Common myeloid progenitor, CD34-positive (primary cell): ENCODE measurements around the gene ANLN.

Source experiments
- CTCF ChIA-PET: fragments of 350-600 bp; sonication (Branson Sonifier 250); formaldehyde crosslinking; loops from one replicate; lab custom pipeline; 2021; ENCODE audit warnings: antibody characterized with exemption; lab: Charles Lee
- POLR2A ChIA-PET: fragments of 350-600 bp; sonication (Branson Sonifier 250); formaldehyde crosslinking; loops from one replicate; lab custom pipeline; 2021; ENCODE audit warnings: antibody characterized with exemption; lab: Charles Lee
- DNase-seq, 3 donors: peaks; one replicate each; pipeline versions ENCODE4 v3.0.0 to v3.0.0-alpha.2; 2013
- H3K27ac ChIP-seq, 2 experiments: 1 replicate in 1 of 2; 2 replicates in 1 of 2; pipeline ENCODE4 v1.7.0; 2013; ENCODE audit warnings: inconsistent platforms in 2 of 2, low read length in 2 of 2, mild to moderate bottlenecking in 2 of 2, low read depth in 1 of 2, moderate library complexity in 1 of 2; ENCODE audit not compliant: severe bottlenecking in 2 of 2, insufficient read depth in 1 of 2, poor library complexity in 1 of 2
- H3K27me3 ChIP-seq, 5 experiments: replicated peaks in 2 of 5; 1 replicate in 3 of 5; 2 replicates in 2 of 5; pipeline versions ENCODE4 v1.6.1 to v1.7.0; 2013; ENCODE audit warnings: low read length in 4 of 5, mild to moderate bottlenecking in 2 of 5, moderate library complexity in 2 of 5, inconsistent platforms in 1 of 5; ENCODE audit not compliant: insufficient read depth in 5 of 5, control insufficient read depth in 4 of 5
- H3K36me3 ChIP-seq, 4 experiments: 1 replicate in 2 of 4; 2 replicates in 2 of 4; pipeline versions ENCODE4 v1.6.1 to v1.7.0; 2013; ENCODE audit warnings: low read length in 3 of 4, control low read depth in 1 of 4, mild to moderate bottlenecking in 1 of 4; ENCODE audit not compliant: control insufficient read depth in 4 of 4, insufficient read depth in 4 of 4
- H3K4me1 ChIP-seq, 4 experiments: 1 replicate in 3 of 4; 2 replicates in 1 of 4; pipeline versions ENCODE4 v1.6.1 to v1.7.1; 2013; ENCODE audit warnings: low read length in 3 of 4, mild to moderate bottlenecking in 3 of 4, control low read depth in 1 of 4, inconsistent platforms in 1 of 4, moderate library complexity in 1 of 4; ENCODE audit not compliant: control insufficient read depth in 4 of 4, insufficient read depth in 4 of 4; ENCODE audit errors: control extremely low read depth in 1 of 4
- H3K4me3 ChIP-seq, 7 experiments: 1 replicate in 4 of 7; 2 replicates in 3 of 7; pipeline versions ENCODE4 v1.5.1 to v1.7.0; 2013; ENCODE audit warnings: mild to moderate bottlenecking in 7 of 7, low read length in 6 of 7, moderate library complexity in 6 of 7, inconsistent platforms in 2 of 7, low read depth in 2 of 7, control low read depth in 1 of 7; ENCODE audit not compliant: insufficient read depth in 4 of 7, control insufficient read depth in 1 of 7; ENCODE audit errors: extremely low read depth in 1 of 7
- H3K9me3 ChIP-seq, 5 experiments: 1 replicate in 4 of 5; 2 replicates in 1 of 5; pipeline versions ENCODE4 v1.6.1 to v1.7.1; 2013; ENCODE audit warnings: low read length in 4 of 5, mild to moderate bottlenecking in 2 of 5, inconsistent platforms in 1 of 5, low read depth in 1 of 5, moderate library complexity in 1 of 5; ENCODE audit not compliant: control insufficient read depth in 4 of 5, insufficient read depth in 2 of 5; ENCODE audit errors: control extremely low read depth in 1 of 5
- WGBS: methylation state at CpG from one replicate; pipeline ENCODE4 v1.1.5; 2013; ENCODE audit not compliant: insufficient coverage; 5-methylcytosine and 5-hydroxymethylcytosine counted together

ANLN gene

DNA sequence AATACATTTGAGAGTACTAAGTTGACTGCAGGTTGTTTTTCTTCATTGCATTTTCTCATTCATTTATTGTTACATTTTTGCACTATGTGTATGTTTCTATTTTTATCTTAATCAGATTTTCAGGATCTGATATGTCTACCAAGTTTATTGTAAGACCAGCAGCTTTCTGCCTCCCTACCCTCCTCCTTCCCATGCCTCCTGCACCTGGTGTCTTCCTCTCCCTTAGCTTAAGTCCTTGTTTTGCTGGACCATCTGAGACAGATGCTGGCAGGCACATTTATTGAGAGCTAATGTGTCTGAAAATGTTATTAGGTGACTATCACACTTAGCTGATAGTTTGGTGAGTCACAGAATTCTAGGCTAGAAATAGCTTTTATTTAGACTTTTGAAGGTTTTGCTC lies 79.6 kb downstream of the ANLN start:
- H3K9me3 ChIP-seq: peaks cover 0 to 10% (median 0%) of the 10 kb centered on the region in 5 experiments
- CTCF ChIA-PET: interaction anchor here (0.6 to 11.3 kb wide), 7 partner anchors 8 to 714 kb away, joined by 3 to 68 read pairs (median 3); no protein-coding TSS in a partner anchor
- POLR2A ChIA-PET: no interaction called here

DNA sequence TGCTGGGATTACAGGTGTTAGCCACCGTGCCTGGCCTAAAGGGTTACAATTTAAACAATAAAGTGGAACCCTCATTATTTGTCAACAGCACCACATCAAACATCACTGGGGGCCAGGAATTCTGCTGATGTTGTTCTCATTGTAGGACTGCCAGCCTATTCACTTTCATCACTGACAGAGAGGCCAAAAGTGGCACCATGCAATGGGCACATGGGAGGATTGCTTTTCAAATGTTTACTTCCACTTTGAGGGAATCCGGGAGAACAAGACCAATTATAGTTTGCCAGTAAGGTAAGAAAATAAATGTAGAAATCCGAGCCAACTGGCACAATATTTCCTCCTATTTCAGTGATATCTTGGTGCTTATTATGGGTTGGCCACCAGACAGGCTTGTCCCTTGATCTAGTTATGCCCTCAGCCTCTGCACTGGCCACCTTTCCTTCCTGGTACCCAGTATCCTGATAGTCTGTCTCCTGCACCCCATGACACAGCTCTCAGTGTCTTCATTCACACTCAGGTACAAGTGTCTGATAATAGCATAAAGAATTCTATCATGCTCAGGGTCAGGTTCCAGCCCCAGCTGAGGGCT lies 82.6 kb downstream of the ANLN start:
- H3K4me3 ChIP-seq: no peak overlapping the region
- POLR2A ChIA-PET: no interaction called here
- WGBS: 100% methylated on average over 1 of the region's 3 CpGs
- H3K36me3 ChIP-seq: no peaks in the 10 kb centered on the region
- H3K4me1 ChIP-seq: peaks cover 14 to 46% (median 25%) of the 10 kb centered on the region in 4 experiments
- no peak overlapping the region for H3K27ac ChIP-seq
- DNase-seq: no peak
- H3K27me3 ChIP-seq: no peaks in the 10 kb centered on the region
- peaks cover 0 to 8% (median 0%) of the 10 kb centered on the region in 5 experiments for H3K9me3 ChIP-seq
- CTCF ChIA-PET: interaction anchor here (0.7 to 11.3 kb wide), 7 partner anchors 16 to 301 kb away, joined by 3 to 68 read pairs (median 5); no protein-coding TSS in a partner anchor

More for the DNA sequence above, 79.6 kb downstream of the ANLN start:
- no peak overlapping the region for H3K27ac ChIP-seq
- H3K36me3 ChIP-seq: no peaks in the 10 kb centered on the region
- peak in 1 of 3 donors; percentile 5 for DNase-seq
- H3K27me3 ChIP-seq: no peaks in the 10 kb centered on the region
- H3K4me1 ChIP-seq: peaks cover 4 to 33% (median 15%) of the 10 kb centered on the region in 4 experiments
- H3K4me3 ChIP-seq: no peak overlapping the region

DNA sequence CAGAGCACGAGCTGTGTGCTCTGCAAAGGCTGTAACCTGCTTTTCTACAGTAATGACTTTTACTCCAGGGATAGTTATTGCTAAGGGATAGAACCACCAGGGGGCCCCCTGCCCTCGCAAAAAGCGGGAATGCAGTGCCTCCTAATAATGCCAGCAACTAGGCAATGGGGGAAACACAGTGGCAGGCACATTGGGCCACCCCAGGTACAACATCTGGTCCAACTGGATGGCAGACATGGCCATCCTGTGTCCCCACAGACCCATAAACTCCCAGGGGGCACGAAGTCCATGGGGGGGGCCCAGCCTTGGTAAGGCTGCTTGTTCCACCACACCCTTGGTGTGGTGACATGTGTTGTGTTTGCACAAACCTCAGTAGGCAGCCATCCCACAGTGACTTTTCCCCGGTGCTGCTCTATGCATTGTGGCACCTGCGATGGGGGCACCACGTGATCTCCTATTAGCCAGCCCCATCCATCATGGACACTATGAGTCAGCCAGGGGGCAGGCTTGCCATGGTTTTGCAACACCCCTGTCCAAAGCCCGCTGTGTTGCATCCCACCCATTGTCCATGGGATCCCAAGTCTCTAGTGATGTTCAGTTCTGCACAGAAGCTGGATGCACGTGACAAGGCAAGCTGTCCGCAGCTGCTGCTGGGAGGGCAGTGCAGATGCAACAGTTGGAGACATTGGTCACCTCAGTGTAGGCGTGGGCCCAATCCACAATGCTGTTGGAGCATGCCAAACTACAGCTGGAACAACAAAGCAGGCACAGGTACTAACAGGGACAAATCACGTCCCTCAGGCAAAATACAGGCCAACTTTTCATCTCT lies 84.0 kb downstream of the ANLN start:
- H3K36me3 ChIP-seq: no peaks in the 10 kb centered on the region
- DNase-seq: peak in 2 of 3 donors; percentile 31 to 68
- peaks cover 14 to 46% (median 25%) of the 10 kb centered on the region in 4 experiments for H3K4me1 ChIP-seq
- H3K27ac ChIP-seq: no peak overlapping the region
- ChIA-PET POLR2A (interaction anchor here (0.5 kb wide), 2 partner anchors 423 to 561 kb away, joined by 3 read pairs; no protein-coding TSS in a partner anchor), CTCF (interaction anchor here (0.8 to 11.3 kb wide), 12 partner anchors 9 to 1361 kb away, joined by 3 to 68 read pairs (median 4); no protein-coding TSS in a partner anchor)
- no peaks in the 10 kb centered on the region for H3K27me3 ChIP-seq
- H3K9me3 ChIP-seq: peaks cover 0 to 3% (median 0%) of the 10 kb centered on the region in 5 experiments
- 61% methylated on average over 12 of the region's 12 CpGs for WGBS
- no peak overlapping the region for H3K4me3 ChIP-seq

DNA sequence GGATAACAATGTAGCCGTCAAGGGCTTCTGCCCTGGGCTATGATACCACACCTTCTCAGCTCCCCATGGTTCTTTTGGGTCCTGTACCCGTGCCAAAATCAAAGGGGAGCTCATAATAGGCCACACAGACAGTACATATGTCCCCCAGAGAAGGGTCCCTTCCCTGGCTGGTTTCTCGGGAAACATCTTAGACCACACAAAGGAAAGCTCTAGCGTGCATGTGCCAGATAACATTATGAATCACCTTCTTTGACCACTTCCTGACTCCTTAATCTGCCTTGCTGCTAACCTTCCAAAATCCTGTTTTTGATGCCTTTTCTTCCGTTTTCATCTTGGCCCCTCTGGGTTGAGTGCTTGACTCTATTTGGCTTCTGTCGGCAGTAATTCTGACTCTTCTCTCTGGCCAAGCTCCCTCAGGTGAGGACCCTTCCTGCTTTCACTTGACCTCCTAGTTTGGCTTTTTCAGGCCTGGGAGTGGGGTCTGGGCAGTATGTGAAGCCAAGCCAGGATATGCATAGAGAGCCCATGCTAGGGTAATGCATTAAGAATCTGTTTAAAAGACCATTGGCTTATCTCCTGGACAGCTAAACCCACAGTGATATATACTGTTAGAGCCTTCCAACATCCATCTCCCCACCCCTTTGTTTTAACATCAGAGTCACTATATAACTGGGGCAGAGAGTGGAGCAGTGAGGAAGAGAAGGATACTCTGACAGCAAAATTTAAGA lies 84.8 kb downstream of the ANLN start:
- WGBS: 0% methylated on average over 5 of the region's 6 CpGs
- H3K4me3 ChIP-seq: peak overlapping the region in 2 of 7 experiments; percentile 42 to 47
- ChIA-PET POLR2A (interaction anchor here (0.5 to 0.6 kb wide), 3 partner anchors 199 to 561 kb away, joined by 3 read pairs; no protein-coding TSS in a partner anchor), CTCF (interaction anchor here (1.1 to 11.3 kb wide), 8 partner anchors 11 to 1360 kb away, joined by 3 to 68 read pairs (median 4); no protein-coding TSS in a partner anchor)
- DNase-seq: peak; percentile 96 to 99 (median 98)
- H3K4me1 ChIP-seq: peaks cover 10 to 44% (median 24%) of the 10 kb centered on the region in 4 experiments
- no peaks in the 10 kb centered on the region for H3K27me3 ChIP-seq
- no peaks in the 10 kb centered on the region for H3K36me3 ChIP-seq
- peak overlapping the region; percentile 59 to 81 for H3K27ac ChIP-seq
- peaks cover 0 to 10% (median 0%) of the 10 kb centered on the region in 5 experiments for H3K9me3 ChIP-seq

DNA sequence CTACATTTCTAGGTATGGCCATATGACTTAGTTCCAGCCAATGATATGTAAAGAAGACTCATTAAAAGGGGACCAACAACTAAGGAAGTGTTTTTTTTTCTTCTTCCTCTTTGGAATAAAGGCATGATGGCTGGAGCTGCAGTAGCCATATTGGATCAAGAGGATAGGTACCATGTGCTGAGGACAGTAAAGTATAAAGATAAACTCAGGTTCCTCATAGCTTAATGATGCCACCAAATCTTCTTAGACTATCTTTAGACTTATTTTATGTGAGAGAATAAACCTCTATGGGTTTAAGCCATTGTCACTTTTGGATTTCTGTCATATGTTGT lies 85.3 kb downstream of the ANLN start:
- Histone ChIP-seq H3K9me3 (peaks cover 0 to 11% (median 0%) of the 10 kb centered on the region in 5 experiments), H3K27me3 (no peaks in the 10 kb centered on the region), H3K36me3 (no peaks in the 10 kb centered on the region), H3K4me1 (peaks cover 10 to 44% (median 24%) of the 10 kb centered on the region in 4 experiments), H3K27ac (peak overlapping the region; percentile 59 to 81), H3K4me3 (peak overlapping the region in 1 of 7 experiments; percentile 47)
- ChIA-PET CTCF (interaction anchor here (0.6 to 11.3 kb wide), 6 partner anchors 13 to 719 kb away, joined by 3 to 68 read pairs (median 6); no protein-coding TSS in a partner anchor), POLR2A (no interaction called here)
- DNase-seq: no peak

DNA sequence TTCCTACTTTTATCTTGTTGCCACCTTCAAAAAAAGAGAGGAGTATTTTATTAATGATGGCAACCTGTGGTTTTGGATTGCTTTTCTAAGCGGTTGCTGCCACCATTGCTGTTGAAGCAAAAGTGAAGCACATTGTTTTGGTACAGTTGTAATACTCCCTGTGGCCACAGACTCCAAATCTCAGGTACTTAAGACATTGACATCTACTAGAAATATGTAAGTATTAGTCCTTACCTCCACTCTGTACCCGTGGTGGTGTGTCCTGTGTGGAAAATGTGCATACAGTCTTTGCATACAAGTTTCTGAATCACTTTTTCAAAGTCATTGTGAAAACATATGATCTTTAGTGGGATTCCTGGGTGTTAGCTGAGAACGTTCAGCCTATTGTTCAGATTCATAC lies 85.7 kb downstream of the ANLN start:
- DNase-seq: peak in 1 of 3 donors; percentile 20
- Histone ChIP-seq H3K36me3 (no peaks in the 10 kb centered on the region), H3K4me1 (peaks cover 10 to 40% (median 24%) of the 10 kb centered on the region in 4 experiments), H3K9me3 (peaks cover 0 to 12% (median 0%) of the 10 kb centered on the region in 5 experiments), H3K4me3 (no peak overlapping the region), H3K27ac (peak overlapping the region in 1 of 2 experiments; percentile 81), H3K27me3 (no peaks in the 10 kb centered on the region)
- 100% methylated on average over 1 of the region's 3 CpGs for WGBS
- CTCF ChIA-PET: interaction anchor here (0.6 to 11.3 kb wide), 5 partner anchors 13 to 707 kb away, joined by 4 to 68 read pairs (median 7); no protein-coding TSS in a partner anchor
- POLR2A ChIA-PET: no interaction called here
